NCI-H524 (cell line): Measurements from ENCODE around the gene GALNT5.
"Not testable (repeated sequence)": the region's sequence is repeated elsewhere in the genome, so short reads cannot be mapped to it uniquely, and the experiment has no call there.

ENCODE experiments used
- DNase-seq, 2 experiments: peaks; one replicate each; lab custom pipeline; 2025; lab: John Stamatoyannopoulos, UW

Gene GALNT5

DNA sequence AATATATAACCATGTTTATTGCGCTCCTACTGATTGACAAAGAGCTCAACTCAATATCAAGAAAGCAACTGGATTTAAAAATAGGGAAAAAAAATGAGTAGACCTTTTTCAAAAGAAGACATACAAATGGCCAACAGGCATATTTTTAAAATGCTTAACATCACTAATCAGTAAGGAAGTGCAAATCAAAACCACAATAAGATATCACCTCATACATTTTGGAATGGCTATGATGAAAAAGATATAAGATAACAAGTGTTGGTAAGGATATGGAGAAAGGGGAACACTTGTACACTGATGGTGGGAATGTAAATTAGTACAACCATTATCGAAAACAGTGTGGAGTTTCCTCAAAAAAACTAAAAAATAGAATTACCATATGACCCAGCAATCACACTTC is 5.6 kb upstream of the GALNT5 start:
- DNase-seq = no peak

DNA sequence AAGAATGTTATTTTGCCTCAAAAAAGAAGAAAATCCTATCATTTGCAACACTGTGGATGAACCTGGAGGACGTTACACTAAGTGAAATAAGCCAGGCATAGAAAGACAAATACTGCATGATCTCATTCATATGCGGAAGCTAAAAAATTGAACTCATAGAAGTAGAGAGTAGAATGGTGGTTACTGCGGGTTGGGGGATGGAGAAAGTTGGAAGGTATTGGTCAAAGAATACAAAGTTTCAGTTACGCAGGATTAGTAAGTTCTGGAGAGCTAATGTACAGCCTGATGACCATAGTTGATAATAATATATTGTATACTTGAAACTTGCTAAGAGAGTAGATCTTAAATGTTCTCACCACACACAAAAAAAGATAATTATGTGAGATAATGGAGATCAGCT is 5.0 kb upstream of the GALNT5 start:
- DNase-seq = no peak

DNA sequence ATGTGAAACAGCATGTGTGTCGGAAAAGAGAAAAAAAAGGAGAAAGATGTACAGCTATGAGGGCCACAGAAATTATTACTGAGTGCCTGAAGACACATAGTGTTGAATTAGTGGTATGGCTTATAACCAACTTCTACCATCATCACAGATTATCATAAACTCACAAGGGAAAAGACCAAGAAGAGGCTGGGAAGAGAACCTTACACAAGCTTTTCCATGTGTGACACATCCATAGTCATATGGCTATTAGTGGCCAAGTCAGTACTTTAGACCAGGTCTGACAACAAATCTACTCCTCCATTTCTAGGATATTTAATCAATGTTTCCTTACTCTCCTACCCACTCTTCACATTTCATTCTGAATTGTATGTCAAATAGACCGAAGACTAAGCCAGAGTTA is 3.5 kb upstream of the GALNT5 start:
- DNase-seq = no peak

DNA sequence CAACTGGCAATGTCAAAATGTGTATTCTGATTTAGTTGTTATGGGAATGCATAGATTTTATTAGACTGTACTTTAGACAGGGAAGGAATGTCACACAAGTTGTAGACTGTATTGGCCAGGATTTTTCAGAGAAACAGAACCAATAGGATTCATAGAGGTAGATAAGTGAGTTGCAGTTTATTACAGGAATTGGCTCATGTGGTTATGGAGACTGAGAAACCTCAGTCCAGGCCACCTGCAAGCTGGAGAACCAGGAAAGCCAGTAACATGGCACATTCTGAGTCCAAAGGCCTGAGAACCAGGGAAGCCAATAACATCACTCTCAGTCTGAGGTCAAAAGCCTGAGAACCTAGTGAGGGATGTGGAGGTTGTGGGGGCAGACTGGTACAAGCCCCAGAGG is 1.8 kb upstream of the GALNT5 start:
- no peak for DNase-seq

DNA sequence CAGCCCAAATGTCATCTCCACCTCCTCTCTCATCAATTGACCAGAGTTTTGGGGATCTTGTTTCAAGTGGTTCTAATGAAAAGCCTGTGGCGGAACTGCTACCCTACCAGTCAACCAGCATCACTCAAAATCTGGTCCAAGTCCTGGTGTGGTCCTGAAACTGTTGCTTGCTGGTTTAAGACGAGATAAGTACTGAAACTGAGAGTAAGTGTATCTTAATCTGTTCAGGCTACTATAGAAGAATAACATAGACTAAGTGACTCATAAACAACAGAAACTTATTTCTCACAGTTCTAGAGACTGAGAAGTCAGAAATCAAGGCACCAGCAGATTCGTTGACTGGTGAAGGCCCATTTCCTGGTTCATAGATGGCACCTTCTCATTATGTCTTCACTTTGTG is 879 bp upstream of the GALNT5 start:
- DNase-seq = no peak

DNA sequence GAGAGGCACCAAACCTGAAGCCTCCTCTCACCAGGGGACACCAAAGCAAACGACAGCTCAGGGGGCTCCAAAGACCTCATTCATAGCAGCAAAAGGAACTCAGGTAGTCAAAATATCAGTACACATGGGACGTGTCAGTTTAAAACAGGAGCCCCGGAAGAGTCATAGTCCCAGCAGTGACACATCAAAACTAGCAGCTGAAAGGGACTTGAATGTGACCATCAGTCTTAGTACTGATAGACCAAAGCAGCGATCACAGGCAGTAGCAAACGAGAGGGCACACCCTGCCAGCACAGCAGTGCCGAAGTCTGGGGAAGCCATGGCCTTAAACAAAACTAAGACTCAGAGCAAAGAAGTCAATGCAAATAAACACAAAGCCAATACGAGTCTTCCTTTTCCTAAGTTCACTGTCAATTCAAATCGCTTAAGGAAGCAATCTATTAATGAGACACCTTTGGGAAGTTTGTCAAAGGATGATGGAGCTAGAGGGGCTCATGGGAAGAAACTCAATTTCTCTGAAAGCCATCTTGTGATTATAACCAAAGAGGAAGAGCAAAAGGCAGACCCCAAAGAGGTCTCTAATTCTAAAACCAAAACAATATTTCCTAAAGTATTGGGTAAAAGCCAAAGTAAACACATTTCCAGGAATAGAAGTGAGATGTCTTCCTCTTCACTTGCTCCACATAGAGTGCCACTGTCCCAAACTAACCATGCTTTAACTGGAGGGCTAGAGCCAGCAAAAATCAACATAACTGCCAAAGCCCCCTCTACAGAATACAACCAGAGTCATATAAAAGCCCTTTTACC is 1.2 kb downstream of the GALNT5 start:
- no peak for DNase-seq

DNA sequence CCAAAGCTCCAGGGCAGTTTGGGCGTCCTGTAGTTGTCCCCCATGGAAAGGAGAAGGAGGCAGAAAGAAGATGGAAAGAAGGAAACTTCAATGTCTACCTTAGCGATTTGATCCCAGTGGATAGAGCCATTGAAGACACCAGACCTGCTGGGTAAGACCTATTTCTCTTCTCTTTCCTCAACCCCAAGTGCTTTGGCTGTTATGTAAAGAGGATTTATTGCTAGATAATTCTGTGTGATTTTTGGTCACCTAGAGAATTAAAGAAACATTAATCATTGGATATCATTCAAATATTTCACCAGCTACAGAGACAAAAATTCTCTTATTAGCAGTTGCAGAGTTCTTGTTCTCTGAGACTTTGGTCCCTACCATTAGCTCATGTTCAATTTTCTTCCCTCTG is 1.9 kb downstream of the GALNT5 start:
- no peak for DNase-seq

DNA sequence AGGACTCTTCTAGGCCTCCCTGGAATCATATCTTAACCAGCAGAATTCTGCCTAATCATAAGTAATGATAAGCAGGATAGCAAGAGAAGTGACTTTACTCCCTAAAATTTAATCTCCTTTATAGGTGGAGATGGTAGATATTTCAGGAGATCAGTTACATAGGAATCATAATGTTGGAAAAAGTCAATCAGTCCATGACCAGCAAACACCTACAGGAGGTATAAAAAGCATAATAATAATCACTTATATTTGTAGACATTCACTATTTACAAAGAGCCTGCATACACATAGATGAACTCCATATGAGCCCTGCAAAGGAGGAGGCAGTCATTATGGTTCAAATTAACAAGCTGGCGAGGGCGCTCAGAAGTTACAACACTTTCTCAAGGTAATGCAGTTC is 2.5 kb downstream of the GALNT5 start:
- DNase-seq = no peak

DNA sequence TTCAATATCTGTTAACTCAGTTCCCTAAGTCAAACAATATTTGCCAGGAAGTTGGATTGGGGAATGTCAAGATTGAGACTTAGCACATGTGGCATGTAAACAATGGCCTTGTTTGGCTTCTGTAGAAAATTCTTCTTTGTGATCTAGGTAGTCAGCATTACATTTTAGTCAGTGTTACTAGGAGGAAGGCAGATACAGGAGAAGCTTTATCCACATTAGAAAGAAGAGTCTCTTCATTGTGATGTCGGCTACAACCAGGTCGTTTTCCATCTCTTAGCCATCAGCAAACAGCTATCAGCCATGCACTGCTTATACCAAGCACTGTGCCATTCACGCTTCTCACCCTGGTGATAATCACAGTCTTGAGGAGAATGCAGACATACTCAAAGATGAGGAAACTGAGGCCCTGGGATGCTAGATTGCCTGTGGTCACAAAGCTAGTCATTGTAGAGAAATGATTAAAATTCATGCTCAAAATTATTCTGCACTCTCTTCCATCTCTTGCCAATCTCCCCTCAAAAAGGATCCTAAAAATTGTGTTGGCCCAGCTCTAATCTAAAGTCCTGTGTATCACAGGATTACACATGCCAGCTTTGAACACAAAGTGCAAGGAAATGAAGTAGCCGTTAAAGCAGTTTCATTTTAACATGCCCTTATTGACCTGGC is 3.2 kb downstream of the GALNT5 start:
- no peak for DNase-seq

DNA sequence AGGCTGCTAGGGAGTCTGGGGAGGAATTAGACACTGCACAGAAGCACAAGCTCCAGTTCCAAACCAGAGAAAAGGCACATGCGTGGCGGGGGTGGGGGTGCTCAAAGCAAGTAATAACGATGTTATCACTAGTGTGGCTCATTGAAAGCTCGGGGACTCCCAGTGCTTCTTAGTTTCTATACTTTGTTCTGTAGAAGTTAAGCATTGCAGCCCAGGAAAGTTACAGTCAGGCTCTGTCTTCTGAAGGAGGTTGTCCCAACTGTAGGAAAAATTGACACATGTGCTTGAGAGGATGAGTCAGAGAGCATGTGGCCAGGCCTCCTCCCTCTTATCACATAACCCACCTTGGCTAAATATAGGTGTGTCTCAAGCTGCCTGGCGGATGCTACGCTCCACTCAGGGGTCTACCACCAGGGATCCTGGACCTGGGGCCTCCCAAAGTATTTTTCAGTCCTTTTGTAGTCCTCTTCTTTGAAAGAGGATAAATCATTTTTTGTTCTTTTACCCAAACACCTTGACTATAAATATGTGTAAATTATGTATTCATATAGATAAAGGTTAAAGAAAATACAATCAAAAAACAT is 3.8 kb downstream of the GALNT5 start:
- peak in 1 of 2 experiments; percentile 70 for DNase-seq

DNA sequence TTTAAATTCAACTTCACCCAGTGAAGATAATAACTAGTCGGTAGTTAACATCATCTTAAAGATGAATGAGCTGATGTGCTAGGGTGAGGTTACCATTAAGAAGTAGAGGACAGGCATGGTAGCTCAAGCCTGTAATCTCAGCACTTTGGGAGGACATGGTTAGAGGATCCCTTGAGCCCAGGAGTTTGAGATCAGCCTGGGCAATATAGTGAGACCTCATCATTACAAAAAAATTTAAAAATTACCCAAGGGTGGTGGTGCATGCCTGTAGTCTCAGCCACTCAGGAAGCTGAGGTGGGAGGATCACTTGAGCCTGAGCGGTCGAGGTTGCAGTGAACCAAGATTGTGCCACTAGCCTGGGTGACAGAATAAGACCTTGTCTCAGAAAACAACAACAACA is 4.7 kb downstream of the GALNT5 start:
- DNase-seq = no peak

DNA sequence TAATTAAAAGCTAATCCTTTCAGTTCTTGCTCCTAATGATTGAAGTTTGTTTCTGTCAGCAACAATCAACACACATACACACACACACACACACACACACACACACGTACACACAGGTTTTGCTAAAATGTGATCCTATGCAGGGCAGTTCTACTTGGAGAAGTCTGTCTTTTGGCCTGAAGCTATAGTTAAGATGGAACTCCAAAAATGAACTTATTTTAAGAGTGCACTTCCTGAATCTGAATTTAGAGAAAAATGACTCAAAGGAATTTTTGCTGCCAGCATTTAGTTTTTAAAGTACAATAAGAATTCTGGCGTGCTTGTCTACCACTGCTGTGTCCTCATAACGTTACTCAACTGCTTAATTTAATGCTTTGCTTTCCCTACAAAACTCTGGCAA is 6.6 kb downstream of the GALNT5 start:
- DNase-seq = no peak

DNA sequence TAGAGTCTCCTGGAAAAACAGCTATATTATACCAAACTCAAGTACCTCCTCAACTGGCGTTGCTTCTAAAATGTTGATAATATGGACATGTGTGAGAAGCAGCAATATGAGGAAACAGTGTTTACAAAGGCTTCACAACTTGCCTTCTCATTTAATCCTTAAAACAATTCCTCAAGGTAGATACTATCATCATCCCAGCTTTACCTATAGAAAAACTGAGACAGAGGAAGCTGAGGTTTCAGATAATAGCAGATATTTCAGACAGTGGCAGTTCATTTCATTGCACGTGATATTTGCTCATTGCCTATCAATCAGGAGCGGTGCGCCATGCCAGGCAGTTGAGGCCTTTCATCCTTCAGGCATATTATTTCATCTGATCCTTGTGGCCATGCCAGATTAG is 8.3 kb downstream of the GALNT5 start:
- DNase-seq = no peak

DNA sequence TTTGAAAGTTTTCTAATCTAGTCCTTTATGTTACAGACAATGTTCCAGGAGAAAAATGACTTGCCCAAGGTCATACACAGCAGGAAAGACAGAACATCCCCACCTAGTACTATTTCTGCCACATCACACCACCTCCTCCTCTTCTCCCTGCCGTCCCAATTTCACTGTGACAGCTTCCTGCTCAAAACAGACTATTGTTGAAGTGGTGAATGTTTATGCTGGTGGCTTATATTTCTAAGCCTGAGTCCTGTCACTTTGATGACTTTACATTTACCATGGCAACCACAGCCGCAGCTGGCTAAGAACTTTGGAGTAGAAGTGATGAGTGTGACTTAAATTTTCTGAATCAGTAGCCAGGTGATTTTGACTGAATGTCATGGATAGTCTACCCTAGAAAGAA is 10.0 kb downstream of the GALNT5 start:
- DNase-seq = no peak

DNA sequence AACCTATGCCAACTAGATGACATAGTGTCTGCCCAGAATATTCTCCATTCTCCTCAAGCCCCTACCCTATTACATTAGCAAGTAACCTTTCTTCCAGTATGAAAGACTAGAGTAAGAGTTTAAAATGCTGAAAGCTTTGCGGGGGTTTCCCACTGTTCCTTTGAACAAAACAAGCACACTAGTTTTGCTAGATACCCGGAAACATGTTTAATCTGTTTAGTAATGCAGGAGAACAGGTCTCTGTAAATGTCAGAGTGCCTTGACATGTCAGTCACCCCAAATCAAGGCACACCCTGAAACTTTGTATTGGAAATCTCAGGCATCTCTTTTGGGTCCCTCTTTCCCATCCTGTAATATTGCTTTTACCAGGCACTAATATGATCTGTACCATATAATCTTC is 11.6 kb downstream of the GALNT5 start:
- no peak for DNase-seq

DNA sequence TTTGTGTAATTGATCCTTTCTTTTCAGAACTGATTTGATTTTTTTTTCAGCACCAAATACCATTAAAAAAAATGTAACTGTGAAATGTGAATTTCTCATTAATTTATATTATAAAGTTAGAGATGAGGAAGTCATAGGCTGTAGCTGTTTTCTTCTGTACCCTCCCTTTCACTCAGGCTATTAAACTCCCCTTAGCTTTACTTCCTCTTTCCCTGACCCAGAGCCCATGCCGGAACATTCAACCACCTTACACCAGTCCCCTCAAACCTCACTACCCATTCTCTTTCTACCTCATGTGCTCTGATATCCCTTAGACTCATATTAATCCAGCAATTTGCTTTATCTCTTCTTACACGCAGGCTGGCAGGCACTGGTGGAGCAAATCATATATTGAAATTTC is 12.4 kb downstream of the GALNT5 start:
- no peak for DNase-seq

DNA sequence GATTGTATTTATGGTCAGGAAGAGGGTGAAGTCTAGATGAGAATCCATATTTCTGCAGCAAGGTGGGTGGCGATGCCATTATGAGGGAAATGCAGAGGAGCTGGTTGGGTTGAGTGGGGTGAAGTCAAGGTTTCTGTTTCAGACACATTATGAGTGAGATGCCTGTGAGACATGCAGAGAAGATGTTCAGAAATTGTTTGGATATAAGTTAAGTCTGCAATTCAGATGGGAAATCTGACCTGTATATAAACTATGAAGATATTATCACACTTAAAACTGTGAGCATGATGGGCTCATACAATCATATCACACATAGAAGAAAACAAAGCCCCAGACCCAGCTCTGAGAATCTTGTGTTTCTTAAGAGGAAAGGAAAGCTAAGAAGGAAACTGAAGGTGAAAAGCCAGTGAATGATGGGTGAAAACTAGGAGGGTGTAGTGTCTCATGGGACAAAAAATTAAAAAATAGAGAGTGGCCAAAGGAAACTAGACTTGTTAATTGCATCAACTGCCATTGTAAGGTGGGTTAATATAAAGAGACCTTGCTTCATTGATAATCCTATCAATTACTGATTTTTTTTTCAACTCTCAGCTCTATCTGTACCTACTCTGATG is 14.2 kb downstream of the GALNT5 start:
- no peak for DNase-seq

DNA sequence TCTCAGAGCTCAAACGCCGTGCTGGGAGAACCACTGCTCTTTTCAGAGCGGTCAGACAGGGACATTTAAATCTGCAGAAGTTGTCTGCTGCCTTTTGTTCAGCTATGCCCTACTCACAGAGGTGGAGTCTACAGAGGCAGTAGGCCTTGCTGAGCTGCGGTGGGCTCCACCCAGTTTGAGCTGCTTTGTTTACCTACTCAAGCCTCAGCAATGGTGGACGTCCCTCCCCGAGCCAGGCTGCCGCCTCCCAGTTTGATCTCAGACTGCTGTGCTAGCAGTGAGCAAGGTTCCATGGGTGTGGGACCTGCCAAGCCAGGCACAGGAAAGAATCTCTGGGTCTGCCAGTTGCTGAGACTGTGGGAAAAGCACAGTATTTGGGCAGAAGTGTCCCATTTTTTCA is 21.8 kb downstream of the GALNT5 start:
- DNase-seq = not testable (repeated sequence)

DNA sequence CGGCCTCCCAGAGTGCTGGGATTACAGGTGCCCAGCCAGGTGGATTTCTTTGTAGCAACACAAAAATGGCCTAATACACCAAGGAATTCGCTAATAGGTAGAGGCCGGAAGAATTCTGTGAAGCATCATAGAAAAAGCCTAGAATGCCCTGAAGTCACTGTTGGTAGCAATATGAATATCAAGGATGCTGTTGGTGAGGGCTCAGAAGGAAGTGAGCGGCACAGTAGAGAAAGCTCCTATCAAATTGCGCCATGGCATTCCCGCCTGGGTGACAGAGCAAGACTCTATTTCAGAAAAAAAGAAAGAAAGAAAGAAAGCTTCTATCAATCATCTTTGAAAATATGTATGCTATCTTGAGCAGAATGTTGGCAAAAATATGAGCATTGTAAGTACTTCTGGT is 23.8 kb downstream of the GALNT5 start:
- no peak for DNase-seq

DNA sequence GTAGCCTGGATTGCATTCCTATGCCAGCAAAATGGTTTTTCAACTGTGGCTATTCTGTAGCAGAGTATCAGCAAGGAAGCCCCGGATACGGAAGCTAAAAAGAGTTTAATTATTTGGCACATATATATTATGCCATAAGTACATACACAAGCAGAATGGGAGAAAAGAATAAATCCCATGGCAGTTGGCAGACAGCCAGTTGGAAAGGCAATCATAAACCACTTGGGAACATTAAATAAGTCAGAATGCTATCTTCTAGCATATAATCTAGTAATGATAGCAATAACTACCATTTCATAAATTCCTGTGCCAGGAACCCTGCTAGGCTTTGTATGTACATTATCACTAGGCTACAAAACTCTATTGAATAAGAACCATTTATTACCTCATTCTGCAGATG is 26.0 kb downstream of the GALNT5 start:
- DNase-seq = no peak

DNA sequence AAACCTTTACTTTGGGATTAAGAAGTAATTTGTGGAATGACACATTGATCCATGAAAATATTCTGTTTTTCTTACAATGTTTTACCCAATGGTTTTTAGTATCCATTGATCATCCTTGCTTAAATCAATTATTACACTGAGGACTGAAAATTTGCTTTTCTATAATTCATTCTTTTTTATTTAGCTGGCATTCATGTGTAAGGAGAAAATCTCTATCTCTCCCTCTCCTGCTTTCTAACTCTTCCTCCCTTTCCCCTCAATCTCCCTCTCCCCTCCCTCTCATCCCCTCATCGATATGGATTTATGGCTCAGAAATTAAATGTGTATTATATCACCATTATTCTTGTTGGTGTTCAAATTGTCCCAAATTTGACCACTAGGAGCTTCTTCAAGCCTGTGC is 29.7 kb downstream of the GALNT5 start:
- DNase-seq = no peak

DNA sequence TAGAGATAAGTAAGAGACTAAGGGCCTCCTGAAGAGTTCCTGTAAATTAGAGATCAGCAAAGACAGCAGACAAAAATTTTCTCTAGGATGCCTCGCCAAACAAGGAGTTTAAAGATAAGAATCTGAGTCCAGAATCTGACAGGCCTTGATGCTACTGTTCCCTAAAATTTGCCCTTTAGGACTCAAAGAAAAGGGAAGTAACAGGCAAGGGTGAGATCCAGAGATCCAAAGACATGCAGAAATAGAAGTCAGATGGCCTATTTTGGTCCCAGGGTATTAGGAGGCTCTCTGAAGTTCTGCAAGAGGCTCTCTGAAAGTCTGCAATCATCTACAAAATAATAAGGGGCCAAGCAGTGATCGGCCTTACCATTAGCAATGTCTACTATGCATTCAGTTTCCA is 33.0 kb downstream of the GALNT5 start:
- DNase-seq = no peak

DNA sequence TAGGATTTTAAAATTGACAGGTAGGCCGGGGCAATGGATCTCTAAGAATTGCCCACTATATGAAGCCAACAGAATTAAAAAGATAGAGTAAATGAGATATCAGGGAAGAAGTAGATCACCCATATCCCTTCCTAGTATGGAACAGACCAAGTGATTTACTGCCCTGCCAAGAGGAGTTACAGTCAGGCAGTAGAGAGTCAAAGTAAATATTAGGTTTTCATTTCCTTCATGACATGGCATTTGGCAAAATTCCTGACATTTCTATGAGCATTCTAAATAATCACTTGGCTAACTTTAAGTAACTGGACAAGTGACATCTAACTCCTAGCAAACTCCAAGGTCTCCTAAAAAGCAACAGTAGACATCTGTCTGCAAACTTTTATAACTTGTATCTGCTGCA is 33.5 kb downstream of the GALNT5 start:
- no peak for DNase-seq
